ENCODE results near the gene CRYZL1.

- no peak for TF ChIP-seq CTCF (IDR thresholded peaks at IDR 0.05)
- TF ChIP-seq POLR2A (IDR thresholded peaks at IDR 0.05): no peak
Measured at GRCh38 chr21:33660406-33660805, 18.9 kb upstream of the CRYZL1 start.
